ENCODE data around the gene NLRP3.

DNA sequence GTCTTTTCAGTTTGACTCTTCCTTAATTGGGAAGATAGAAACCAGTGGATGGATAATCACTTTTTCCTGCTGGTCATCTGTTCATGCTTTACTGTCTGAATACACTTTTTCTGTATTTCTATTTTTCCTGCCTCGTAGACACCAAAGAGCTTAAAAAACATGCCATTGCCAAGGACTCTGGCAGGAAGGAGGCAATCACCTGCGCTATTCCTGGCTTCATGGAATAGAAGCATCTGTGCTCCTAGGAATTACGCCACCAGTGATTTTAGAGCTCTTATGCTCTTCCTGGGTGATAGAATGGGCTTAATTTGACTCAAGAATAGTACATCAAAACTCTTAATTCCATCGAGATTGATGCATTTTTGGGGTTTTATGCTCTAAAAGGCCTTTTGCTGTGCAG, 26.2 kb downstream of the NLRP3 start:
- TF ChIP-seq, protein P1, sequence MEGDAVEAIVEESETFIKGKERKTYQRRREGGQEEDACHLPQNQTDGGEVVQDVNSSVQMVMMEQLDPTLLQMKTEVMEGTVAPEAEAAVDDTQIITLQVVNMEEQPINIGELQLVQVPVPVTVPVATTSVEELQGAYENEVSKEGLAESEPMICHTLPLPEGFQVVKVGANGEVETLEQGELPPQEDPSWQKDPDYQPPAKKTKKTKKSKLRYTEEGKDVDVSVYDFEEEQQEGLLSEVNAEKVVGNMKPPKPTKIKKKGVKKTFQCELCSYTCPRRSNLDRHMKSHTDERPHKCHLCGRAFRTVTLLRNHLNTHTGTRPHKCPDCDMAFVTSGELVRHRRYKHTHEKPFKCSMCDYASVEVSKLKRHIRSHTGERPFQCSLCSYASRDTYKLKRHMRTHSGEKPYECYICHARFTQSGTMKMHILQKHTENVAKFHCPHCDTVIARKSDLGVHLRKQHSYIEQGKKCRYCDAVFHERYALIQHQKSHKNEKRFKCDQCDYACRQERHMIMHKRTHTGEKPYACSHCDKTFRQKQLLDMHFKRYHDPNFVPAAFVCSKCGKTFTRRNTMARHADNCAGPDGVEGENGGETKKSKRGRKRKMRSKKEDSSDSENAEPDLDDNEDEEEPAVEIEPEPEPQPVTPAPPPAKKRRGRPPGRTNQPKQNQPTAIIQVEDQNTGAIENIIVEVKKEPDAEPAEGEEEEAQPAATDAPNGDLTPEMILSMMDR (conservative IDR thresholded peaks at IDR 0.05): no peak
- no peak for TF ChIP-seq EZH2 (IDR thresholded peaks at IDR 0.05; ENCODE audit: low read depth)
